Measurements from ENCODE around the gene FANCI. TPM values are rescaled to one million over a fixed set of nuclear protein-coding genes. Genes with fewer than 3 reads are reported as not detected.
A peak's percentile ranks its signal among the peaks of the same experiment; 100 is the strongest.

FANCI gene
- total and polyA plus RNA-seq, 10 donors = 4.4 to 19.4 (median 13.7) TPM

GRCh38 chr15:89345248-89345647, 101.5 kb downstream of the FANCI start:
- no peak overlapping the region for H3K27ac ChIP-seq
- TF ChIP-seq POLR2A (IDR thresholded peaks at IDR 0.05) = no peak
- no peak for TF ChIP-seq POLR2AphosphoS5 (IDR thresholded peaks at IDR 0.05)
- TF ChIP-seq, protein P1, sequence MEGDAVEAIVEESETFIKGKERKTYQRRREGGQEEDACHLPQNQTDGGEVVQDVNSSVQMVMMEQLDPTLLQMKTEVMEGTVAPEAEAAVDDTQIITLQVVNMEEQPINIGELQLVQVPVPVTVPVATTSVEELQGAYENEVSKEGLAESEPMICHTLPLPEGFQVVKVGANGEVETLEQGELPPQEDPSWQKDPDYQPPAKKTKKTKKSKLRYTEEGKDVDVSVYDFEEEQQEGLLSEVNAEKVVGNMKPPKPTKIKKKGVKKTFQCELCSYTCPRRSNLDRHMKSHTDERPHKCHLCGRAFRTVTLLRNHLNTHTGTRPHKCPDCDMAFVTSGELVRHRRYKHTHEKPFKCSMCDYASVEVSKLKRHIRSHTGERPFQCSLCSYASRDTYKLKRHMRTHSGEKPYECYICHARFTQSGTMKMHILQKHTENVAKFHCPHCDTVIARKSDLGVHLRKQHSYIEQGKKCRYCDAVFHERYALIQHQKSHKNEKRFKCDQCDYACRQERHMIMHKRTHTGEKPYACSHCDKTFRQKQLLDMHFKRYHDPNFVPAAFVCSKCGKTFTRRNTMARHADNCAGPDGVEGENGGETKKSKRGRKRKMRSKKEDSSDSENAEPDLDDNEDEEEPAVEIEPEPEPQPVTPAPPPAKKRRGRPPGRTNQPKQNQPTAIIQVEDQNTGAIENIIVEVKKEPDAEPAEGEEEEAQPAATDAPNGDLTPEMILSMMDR (IDR thresholded peaks at IDR 0.05 in 8 of 11, conservative IDR thresholded peaks at IDR 0.05 in 3 of 11) = no peak
- no peaks in the 10 kb centered on the region for H3K36me3 ChIP-seq
- intact Hi-C loops (cut with DNase I; ENCODE audit: low total_unique reads) = no loop called here
- no peaks in the 10 kb centered on the region for H3K4me1 ChIP-seq
- no peak for DNase-seq
- no peaks in the 10 kb centered on the region for H3K9me3 ChIP-seq
- no peak overlapping the region for H3K4me3 ChIP-seq
- 80 to 91% (median 85%) methylated on average over 4 of the region's 4 CpGs for WGBS, 5 donors
- H3K27me3 ChIP-seq (replicated peaks in 1 of 7) = peaks cover 0 to 54% (median 4%) of the 10 kb centered on the region in 7 donors

GRCh38 chr15:89346516-89347231, 102.9 kb downstream of the FANCI start:
- TF ChIP-seq POLR2AphosphoS5 (IDR thresholded peaks at IDR 0.05) (no peak), POLR2A (IDR thresholded peaks at IDR 0.05) (no peak)
- TF ChIP-seq, protein P1 (IDR thresholded peaks at IDR 0.05 in 8 of 11, conservative IDR thresholded peaks at IDR 0.05 in 3 of 11) = no peak
- DNase-seq = no peak

DNA sequence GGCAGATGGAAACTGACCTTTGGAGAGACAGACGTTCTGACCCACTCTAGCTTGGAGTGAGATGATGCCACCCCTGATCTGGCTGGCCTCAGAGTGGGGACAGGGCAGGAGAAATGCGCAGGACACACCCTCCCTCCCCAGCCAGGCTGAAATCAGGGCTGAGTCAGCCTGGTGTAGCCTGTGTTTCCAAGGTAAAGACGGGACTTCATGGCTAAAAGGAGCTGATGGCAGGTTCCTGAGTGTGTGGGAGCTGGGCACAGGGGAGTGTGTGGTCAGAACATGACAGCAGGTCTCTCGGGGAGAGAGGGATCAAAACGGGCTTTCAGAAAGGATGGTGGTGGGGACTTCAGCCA, 105.4 kb downstream of the FANCI start:
- no peaks in the 10 kb centered on the region for H3K9me3 ChIP-seq
- H3K27me3 ChIP-seq (replicated peaks in 1 of 7) = peaks cover 0 to 74% (median 4%) of the 10 kb centered on the region in 7 donors
- TF ChIP-seq POLR2A (IDR thresholded peaks at IDR 0.05) = no peak
- TF ChIP-seq, protein P1 (IDR thresholded peaks at IDR 0.05 in 8 of 11, conservative IDR thresholded peaks at IDR 0.05 in 3 of 11) = no peak
- no peak for TF ChIP-seq POLR2AphosphoS5 (IDR thresholded peaks at IDR 0.05)
- no peak overlapping the region for H3K27ac ChIP-seq
- no peaks in the 10 kb centered on the region for H3K36me3 ChIP-seq
- no peak for DNase-seq
- no peaks in the 10 kb centered on the region for H3K4me1 ChIP-seq
- 65 to 77% (median 67%) methylated on average over 5 of the region's 5 CpGs for WGBS, 5 donors
- intact Hi-C loops (cut with DNase I; ENCODE audit: low total_unique reads) = no loop called here
- H3K4me3 ChIP-seq = no peak overlapping the region

More at GRCh38 chr15:89346516-89347231, 102.9 kb downstream of the FANCI start:
- WGBS, 5 donors = 38 to 51% (median 47%) methylated on average over 9 to 10 of the region's 10 CpGs
- H3K4me1 ChIP-seq = no peaks in the 10 kb centered on the region
- no peaks in the 10 kb centered on the region for H3K9me3 ChIP-seq
- no peak overlapping the region for H3K27ac ChIP-seq
- intact Hi-C loops (cut with DNase I; ENCODE audit: low total_unique reads) = no loop called here
- peaks cover 0 to 57% (median 4%) of the 10 kb centered on the region in 7 donors for H3K27me3 ChIP-seq (replicated peaks in 1 of 7)
- no peaks in the 10 kb centered on the region for H3K36me3 ChIP-seq
- no peak overlapping the region for H3K4me3 ChIP-seq

DNA sequence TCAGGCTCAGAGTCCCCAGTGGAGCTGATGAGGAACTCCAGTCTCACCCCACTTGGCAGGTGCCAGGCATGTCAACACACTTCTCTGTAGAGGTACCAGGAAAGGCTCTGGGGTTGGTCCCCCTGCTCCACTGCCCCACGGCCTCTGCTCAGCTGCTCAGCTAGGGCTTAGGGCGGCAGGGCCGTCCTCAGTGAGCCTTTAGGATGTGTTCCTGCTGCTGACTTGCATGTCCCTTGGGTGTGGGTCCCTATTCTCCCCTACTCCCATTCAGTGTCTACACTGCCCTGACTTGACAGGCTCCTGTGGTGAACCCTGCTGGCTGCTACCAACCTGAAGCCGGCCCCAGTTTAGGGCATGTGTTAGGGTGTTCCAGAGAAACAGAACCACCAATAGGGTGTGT, 108.7 kb downstream of the FANCI start:
- intact Hi-C loops (cut with DNase I; ENCODE audit: low total_unique reads) = loop anchor here (10.0 kb wide), 1 partner anchor 202 kb away; no protein-coding TSS in a partner anchor

More for the DNA sequence above, 108.7 kb downstream of the FANCI start:
- Histone ChIP-seq H3K27ac (no peak overlapping the region), H3K4me1 (no peaks in the 10 kb centered on the region), H3K36me3 (no peaks in the 10 kb centered on the region), H3K27me3 (replicated peaks in 1 of 7) (peaks cover 0 to 75% (median 27%) of the 10 kb centered on the region in 7 donors), H3K9me3 (no peaks in the 10 kb centered on the region), H3K4me3 (no peak overlapping the region)
- TF ChIP-seq, protein P1 (IDR thresholded peaks at IDR 0.05 in 8 of 11, conservative IDR thresholded peaks at IDR 0.05 in 3 of 11) = no peak
- no peak for TF ChIP-seq POLR2AphosphoS5 (IDR thresholded peaks at IDR 0.05)
- TF ChIP-seq POLR2A (IDR thresholded peaks at IDR 0.05) = no peak
- DNase-seq = peak; percentile 60
- WGBS, 5 donors = 67 to 85% (median 73%) methylated on average over 3 to 4 of the region's 4 CpGs
